ENCODE measurements around the gene CLCN7.
A peak's percentile ranks its signal among the peaks of the same experiment; 100 is the strongest.

The CLCN7 gene

DNA sequence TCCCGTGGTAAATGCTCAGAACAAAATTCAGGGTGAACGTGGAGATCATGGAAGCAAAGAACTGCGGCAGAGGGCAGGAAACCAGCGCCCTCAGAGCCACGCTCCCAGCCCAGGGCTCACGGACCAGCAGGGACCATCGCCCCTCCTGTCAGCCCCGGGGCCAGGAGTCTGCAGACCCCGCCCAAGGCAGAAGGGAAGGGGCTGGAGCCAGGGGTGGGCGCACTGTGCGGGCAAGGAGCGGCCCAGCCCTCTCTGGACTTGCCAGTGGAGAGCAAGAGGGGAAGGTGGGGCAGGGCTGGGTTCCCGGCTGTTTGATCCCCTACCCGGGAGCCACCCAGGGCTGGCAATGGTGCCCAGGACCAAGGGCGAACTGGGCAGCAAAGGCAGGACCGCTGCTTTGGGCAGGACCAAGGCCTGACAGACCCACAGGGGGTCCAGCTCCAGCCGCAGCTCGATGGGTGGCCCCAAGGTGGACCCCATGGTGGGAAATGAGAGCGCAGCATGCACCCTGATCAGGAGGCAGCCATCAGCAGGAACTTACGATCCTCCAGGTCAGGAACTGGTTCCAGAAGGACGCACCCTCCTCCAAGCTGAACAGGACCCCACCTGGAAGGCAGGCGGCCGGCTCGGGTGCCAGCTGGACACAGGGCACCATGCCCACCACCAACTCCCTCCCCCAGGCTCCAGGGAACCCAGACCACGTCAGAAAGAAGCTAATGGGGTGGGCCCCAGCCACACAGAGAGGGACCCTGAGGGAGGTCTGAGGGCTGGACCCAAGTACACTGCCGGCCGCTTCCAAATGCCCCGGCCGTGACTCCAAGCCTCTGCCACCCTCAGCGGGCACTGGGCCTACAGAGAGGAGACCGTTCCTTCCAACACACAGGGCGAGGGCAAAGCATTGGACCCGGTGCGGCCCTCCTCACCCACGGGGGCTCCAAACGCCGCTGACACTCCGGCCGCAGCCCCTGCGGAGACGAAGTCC, 19.3 kb downstream of the CLCN7 start:
- Histone ChIP-seq H3K4me3 (ENCODE audit: control insufficient read depth in 1 of 7, extremely low read depth in 1 of 7, insufficient read depth in 4 of 7, low read depth in 2 of 7, low read length in 6 of 7) (no peak overlapping the region), H3K36me3 (ENCODE audit: control insufficient read depth in 4 of 4, insufficient read depth in 4 of 4, low read length in 3 of 4) (peaks cover 14 to 84% (median 45%) of the 10 kb centered on the region in 4 experiments), H3K27me3 (replicated peaks in 2 of 5; ENCODE audit: control insufficient read depth in 4 of 5, insufficient read depth in 5 of 5, low read length in 4 of 5) (no peaks in the 10 kb centered on the region), H3K27ac (ENCODE audit: insufficient read depth in 1 of 2, low read depth in 1 of 2, low read length in 2 of 2, poor library complexity in 1 of 2, severe bottlenecking in 2 of 2) (no peak overlapping the region), H3K9me3 (ENCODE audit: control extremely low read depth in 1 of 5, control insufficient read depth in 4 of 5, insufficient read depth in 2 of 5, low read depth in 1 of 5, low read length in 4 of 5) (no peaks in the 10 kb centered on the region), H3K4me1 (ENCODE audit: control extremely low read depth in 1 of 4, control insufficient read depth in 4 of 4, insufficient read depth in 4 of 4, low read length in 3 of 4) (peaks cover 0 to 35% (median 17%) of the 10 kb centered on the region in 4 experiments)
- 98% methylated on average over 41 of the region's 41 CpGs for WGBS (ENCODE audit: insufficient coverage)
- ChIA-PET POLR2A (no interaction called here), CTCF (no interaction called here)
- no peak for DNase-seq

DNA sequence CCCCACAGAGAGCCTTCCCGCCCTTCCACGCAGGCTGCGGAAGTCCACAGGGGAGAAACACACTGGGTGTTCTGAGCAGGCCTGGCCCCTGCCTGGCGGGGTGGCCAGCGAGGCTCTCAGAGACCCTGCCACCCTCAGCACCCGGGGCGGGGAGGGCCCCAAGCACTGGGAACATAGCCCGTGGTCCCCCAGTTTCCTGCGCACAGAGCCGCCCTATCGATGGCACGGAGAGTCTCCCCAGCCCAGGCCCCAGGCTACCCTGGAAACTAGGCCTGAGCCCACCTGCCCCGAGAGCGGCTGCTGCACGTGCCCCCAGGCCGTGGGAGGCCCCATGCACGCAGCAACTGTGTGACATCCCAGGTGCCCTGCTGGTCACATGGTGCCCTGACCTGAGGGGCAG, 20.3 kb downstream of the CLCN7 start:
- Histone ChIP-seq H3K9me3 (ENCODE audit: control extremely low read depth in 1 of 5, control insufficient read depth in 4 of 5, insufficient read depth in 2 of 5, low read depth in 1 of 5, low read length in 4 of 5) (no peaks in the 10 kb centered on the region), H3K27ac (ENCODE audit: insufficient read depth in 1 of 2, low read depth in 1 of 2, low read length in 2 of 2, poor library complexity in 1 of 2, severe bottlenecking in 2 of 2) (peak overlapping the region in 1 of 2 experiments; percentile 56), H3K27me3 (replicated peaks in 2 of 5; ENCODE audit: control insufficient read depth in 4 of 5, insufficient read depth in 5 of 5, low read length in 4 of 5) (no peaks in the 10 kb centered on the region), H3K36me3 (ENCODE audit: control insufficient read depth in 4 of 4, insufficient read depth in 4 of 4, low read length in 3 of 4) (peaks cover 14 to 90% (median 44%) of the 10 kb centered on the region in 4 experiments), H3K4me3 (ENCODE audit: control insufficient read depth in 1 of 7, extremely low read depth in 1 of 7, insufficient read depth in 4 of 7, low read depth in 2 of 7, low read length in 6 of 7) (no peak overlapping the region), H3K4me1 (ENCODE audit: control extremely low read depth in 1 of 4, control insufficient read depth in 4 of 4, insufficient read depth in 4 of 4, low read length in 3 of 4) (peaks cover 0 to 33% (median 14%) of the 10 kb centered on the region in 4 experiments)
- DNase-seq, result no peak
- ChIA-PET POLR2A (no interaction called here), CTCF (no interaction called here)
- 95% methylated on average over 16 of the region's 17 CpGs for WGBS (ENCODE audit: insufficient coverage)

DNA sequence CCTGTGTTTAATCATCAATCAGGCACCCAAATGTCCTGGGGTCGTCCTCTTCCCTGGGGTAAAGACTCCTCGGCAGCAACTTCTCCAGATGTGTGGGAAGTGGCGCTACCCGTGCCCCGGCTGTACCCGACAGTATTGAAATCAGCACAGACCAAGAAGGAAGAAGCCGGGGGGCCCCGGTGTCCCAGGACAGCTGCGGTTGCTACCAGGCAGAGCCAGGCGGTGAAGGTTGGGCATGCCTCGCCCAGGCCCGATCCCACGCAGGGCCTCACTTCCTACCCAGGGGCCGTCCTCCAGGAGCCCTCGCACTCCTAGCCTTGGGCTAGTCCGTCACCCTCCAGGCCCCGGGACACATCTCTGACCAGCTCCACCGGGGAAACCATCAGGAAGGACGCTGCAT, 21.5 kb downstream of the CLCN7 start:
- WGBS (ENCODE audit: insufficient coverage), result 96% methylated on average over 19 of the region's 19 CpGs
- Histone ChIP-seq H3K27me3 (replicated peaks in 2 of 5; ENCODE audit: control insufficient read depth in 4 of 5, insufficient read depth in 5 of 5, low read length in 4 of 5) (no peaks in the 10 kb centered on the region), H3K9me3 (ENCODE audit: control extremely low read depth in 1 of 5, control insufficient read depth in 4 of 5, insufficient read depth in 2 of 5, low read depth in 1 of 5, low read length in 4 of 5) (no peaks in the 10 kb centered on the region)

DNA sequence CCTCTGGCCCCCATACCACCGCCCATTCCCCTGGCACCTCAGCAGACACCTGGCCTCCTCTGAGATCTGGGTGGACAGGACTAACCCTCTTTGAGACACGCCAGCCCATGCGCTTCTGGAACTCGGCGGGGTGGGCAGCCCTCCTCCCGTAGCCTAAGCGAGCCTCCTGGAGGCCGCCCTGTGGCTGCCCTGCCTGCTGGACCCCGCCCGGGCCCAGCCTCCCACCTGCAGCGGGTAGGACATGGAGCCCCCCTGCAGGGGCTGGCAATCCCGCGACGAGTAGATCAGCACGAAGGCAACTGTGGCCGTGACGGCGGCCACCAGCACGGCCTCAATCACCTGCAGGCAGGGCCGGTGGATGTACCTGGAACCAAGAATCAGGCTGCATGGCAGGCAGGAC, 22.3 kb downstream of the CLCN7 start:
- Histone ChIP-seq H3K27me3 (replicated peaks in 2 of 5; ENCODE audit: control insufficient read depth in 4 of 5, insufficient read depth in 5 of 5, low read length in 4 of 5) (no peaks in the 10 kb centered on the region), H3K4me3 (ENCODE audit: control insufficient read depth in 1 of 7, extremely low read depth in 1 of 7, insufficient read depth in 4 of 7, low read depth in 2 of 7, low read length in 6 of 7) (no peak overlapping the region), H3K36me3 (ENCODE audit: control insufficient read depth in 4 of 4, insufficient read depth in 4 of 4, low read length in 3 of 4) (peaks cover 14 to 93% (median 60%) of the 10 kb centered on the region in 4 experiments), H3K4me1 (ENCODE audit: control extremely low read depth in 1 of 4, control insufficient read depth in 4 of 4, insufficient read depth in 4 of 4, low read length in 3 of 4) (peaks cover 0 to 19% (median 3%) of the 10 kb centered on the region in 4 experiments), H3K27ac (ENCODE audit: insufficient read depth in 1 of 2, low read depth in 1 of 2, low read length in 2 of 2, poor library complexity in 1 of 2, severe bottlenecking in 2 of 2) (no peak overlapping the region), H3K9me3 (ENCODE audit: control extremely low read depth in 1 of 5, control insufficient read depth in 4 of 5, insufficient read depth in 2 of 5, low read depth in 1 of 5, low read length in 4 of 5) (no peaks in the 10 kb centered on the region)
- 98% methylated on average over 15 of the region's 20 CpGs for WGBS (ENCODE audit: insufficient coverage)
- POLR2A ChIA-PET, result no interaction called here
- CTCF ChIA-PET, result no interaction called here
- no peak for DNase-seq

More for the DNA sequence above, 21.5 kb downstream of the CLCN7 start:
- POLR2A ChIA-PET, result no interaction called here
- Histone ChIP-seq H3K27ac (ENCODE audit: insufficient read depth in 1 of 2, low read depth in 1 of 2, low read length in 2 of 2, poor library complexity in 1 of 2, severe bottlenecking in 2 of 2) (no peak overlapping the region), H3K4me3 (ENCODE audit: control insufficient read depth in 1 of 7, extremely low read depth in 1 of 7, insufficient read depth in 4 of 7, low read depth in 2 of 7, low read length in 6 of 7) (no peak overlapping the region), H3K4me1 (ENCODE audit: control extremely low read depth in 1 of 4, control insufficient read depth in 4 of 4, insufficient read depth in 4 of 4, low read length in 3 of 4) (peaks cover 0 to 23% (median 7%) of the 10 kb centered on the region in 4 experiments), H3K36me3 (ENCODE audit: control insufficient read depth in 4 of 4, insufficient read depth in 4 of 4, low read length in 3 of 4) (peaks cover 14 to 93% (median 54%) of the 10 kb centered on the region in 4 experiments)
- DNase-seq, result no peak
- CTCF ChIA-PET, result no interaction called here

DNA sequence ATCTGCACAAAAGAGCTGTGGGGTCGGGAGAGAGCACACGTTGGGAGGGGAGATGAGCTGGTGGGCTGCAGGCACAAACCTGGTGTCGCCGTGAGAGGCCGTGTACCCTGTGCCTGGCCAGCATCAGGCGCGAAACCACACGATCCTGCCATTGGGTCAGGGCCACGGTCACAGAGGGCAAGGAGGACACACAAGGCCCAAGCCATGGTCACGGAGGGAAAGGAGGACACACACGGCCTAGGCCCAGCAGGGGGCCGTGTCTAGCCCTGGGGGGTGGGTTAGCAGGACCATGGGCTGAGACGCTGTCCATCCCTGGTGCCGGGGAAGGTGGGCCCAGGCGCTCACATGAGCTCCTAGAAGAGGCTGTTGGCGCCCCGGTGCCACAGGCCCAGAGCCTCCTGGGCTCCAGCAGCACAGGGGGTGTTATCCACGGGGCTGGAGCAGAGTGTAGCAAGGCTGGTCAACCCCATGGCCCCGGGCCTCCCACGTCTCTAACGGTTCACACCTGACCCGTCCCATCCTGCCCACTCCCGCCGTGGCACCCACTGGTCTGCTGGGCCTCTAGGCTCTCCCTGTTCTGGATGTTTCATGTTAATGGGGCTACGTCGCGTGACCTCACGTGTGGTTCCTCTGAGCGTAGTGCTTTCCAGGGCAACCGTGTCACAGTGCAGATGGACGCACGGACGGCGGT, 23.0 kb downstream of the CLCN7 start:
- POLR2A ChIA-PET, result no interaction called here
- Histone ChIP-seq H3K4me1 (ENCODE audit: control extremely low read depth in 1 of 4, control insufficient read depth in 4 of 4, insufficient read depth in 4 of 4, low read length in 3 of 4) (peaks cover 0 to 18% (median under 1%) of the 10 kb centered on the region in 4 experiments), H3K27me3 (replicated peaks in 2 of 5; ENCODE audit: control insufficient read depth in 4 of 5, insufficient read depth in 5 of 5, low read length in 4 of 5) (no peaks in the 10 kb centered on the region), H3K9me3 (ENCODE audit: control extremely low read depth in 1 of 5, control insufficient read depth in 4 of 5, insufficient read depth in 2 of 5, low read depth in 1 of 5, low read length in 4 of 5) (no peaks in the 10 kb centered on the region), H3K27ac (ENCODE audit: insufficient read depth in 1 of 2, low read depth in 1 of 2, low read length in 2 of 2, poor library complexity in 1 of 2, severe bottlenecking in 2 of 2) (no peak overlapping the region), H3K4me3 (ENCODE audit: control insufficient read depth in 1 of 7, extremely low read depth in 1 of 7, insufficient read depth in 4 of 7, low read depth in 2 of 7, low read length in 6 of 7) (no peak overlapping the region), H3K36me3 (ENCODE audit: control insufficient read depth in 4 of 4, insufficient read depth in 4 of 4, low read length in 3 of 4) (peaks cover 14 to 94% (median 62%) of the 10 kb centered on the region in 4 experiments)
- CTCF ChIA-PET, result no interaction called here
- 95% methylated on average over 33 of the region's 34 CpGs for WGBS (ENCODE audit: insufficient coverage)
- no peak for DNase-seq

DNA sequence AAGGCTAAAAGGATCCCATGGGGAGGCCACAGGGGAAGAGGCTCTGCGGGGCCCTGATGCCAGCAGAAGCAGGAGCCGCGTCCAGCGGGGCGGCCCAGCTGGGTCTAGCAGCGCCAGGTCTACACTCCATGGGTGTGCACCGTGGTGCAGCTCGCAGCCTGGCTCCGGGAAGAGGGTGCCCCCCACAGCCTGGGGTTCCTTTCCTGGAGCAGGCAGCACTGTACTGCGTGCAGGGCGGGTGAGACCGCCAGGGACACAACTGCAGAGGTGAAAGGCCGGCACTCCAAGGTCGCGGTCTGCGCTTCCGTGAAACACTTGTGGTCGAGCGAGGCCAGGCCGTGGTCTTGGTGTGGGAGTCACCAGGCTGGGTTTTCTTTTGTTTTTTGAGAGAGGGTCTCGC, 24.0 kb downstream of the CLCN7 start:
- peaks cover 11 to 97% (median 64%) of the 10 kb centered on the region in 4 experiments for H3K36me3 ChIP-seq (ENCODE audit: control insufficient read depth in 4 of 4, insufficient read depth in 4 of 4, low read length in 3 of 4)
- H3K9me3 ChIP-seq (ENCODE audit: control extremely low read depth in 1 of 5, control insufficient read depth in 4 of 5, insufficient read depth in 2 of 5, low read depth in 1 of 5, low read length in 4 of 5), result no peaks in the 10 kb centered on the region
- 100% methylated on average over 13 of the region's 21 CpGs for WGBS (ENCODE audit: insufficient coverage)
- CTCF ChIA-PET, result no interaction called here
- H3K27me3 ChIP-seq (replicated peaks in 2 of 5; ENCODE audit: control insufficient read depth in 4 of 5, insufficient read depth in 5 of 5, low read length in 4 of 5), result no peaks in the 10 kb centered on the region
- no peak overlapping the region for H3K4me3 ChIP-seq (ENCODE audit: control insufficient read depth in 1 of 7, extremely low read depth in 1 of 7, insufficient read depth in 4 of 7, low read depth in 2 of 7, low read length in 6 of 7)
- DNase-seq, result no peak
- H3K27ac ChIP-seq (ENCODE audit: insufficient read depth in 1 of 2, low read depth in 1 of 2, low read length in 2 of 2, poor library complexity in 1 of 2, severe bottlenecking in 2 of 2), result no peak overlapping the region
- peaks cover 0 to 11% (median 0%) of the 10 kb centered on the region in 4 experiments for H3K4me1 ChIP-seq (ENCODE audit: control extremely low read depth in 1 of 4, control insufficient read depth in 4 of 4, insufficient read depth in 4 of 4, low read length in 3 of 4)
- POLR2A ChIA-PET, result no interaction called here

DNA sequence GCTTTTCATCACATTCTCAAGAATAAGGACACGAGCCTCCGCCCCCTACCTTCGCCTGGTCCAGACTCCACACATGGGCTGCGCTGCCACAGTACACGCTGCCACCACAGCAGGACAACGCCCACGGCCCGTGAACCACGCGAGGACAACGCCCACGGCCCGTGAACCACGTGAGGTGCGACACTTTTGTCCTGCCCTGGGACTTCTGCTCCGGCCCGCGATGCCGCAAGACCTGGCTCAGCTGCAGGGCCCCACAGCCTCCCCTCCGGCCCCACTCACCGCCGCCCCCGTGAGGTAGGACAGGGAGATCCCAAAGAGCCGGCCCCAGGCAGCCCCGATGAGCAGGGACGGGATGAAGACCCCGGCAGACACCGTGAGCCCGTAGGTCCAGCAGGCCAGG, 24.6 kb downstream of the CLCN7 start:
- Histone ChIP-seq H3K27ac (ENCODE audit: insufficient read depth in 1 of 2, low read depth in 1 of 2, low read length in 2 of 2, poor library complexity in 1 of 2, severe bottlenecking in 2 of 2) (no peak overlapping the region), H3K4me3 (ENCODE audit: control insufficient read depth in 1 of 7, extremely low read depth in 1 of 7, insufficient read depth in 4 of 7, low read depth in 2 of 7, low read length in 6 of 7) (no peak overlapping the region), H3K36me3 (ENCODE audit: control insufficient read depth in 4 of 4, insufficient read depth in 4 of 4, low read length in 3 of 4) (peaks cover 7 to 96% (median 66%) of the 10 kb centered on the region in 4 experiments), H3K9me3 (ENCODE audit: control extremely low read depth in 1 of 5, control insufficient read depth in 4 of 5, insufficient read depth in 2 of 5, low read depth in 1 of 5, low read length in 4 of 5) (no peaks in the 10 kb centered on the region), H3K4me1 (ENCODE audit: control extremely low read depth in 1 of 4, control insufficient read depth in 4 of 4, insufficient read depth in 4 of 4, low read length in 3 of 4) (peaks cover 0 to 10% (median 0%) of the 10 kb centered on the region in 4 experiments), H3K27me3 (replicated peaks in 2 of 5; ENCODE audit: control insufficient read depth in 4 of 5, insufficient read depth in 5 of 5, low read length in 4 of 5) (no peaks in the 10 kb centered on the region)
- WGBS (ENCODE audit: insufficient coverage), result 97% methylated on average over 29 of the region's 29 CpGs
- POLR2A ChIA-PET, result no interaction called here
- no peak for DNase-seq
- CTCF ChIA-PET, result no interaction called here

Data from common myeloid progenitor, CD34-positive (primary cell).